Cortex of kidney (tissue), 1 donor: ENCODE results near the gene SLC35F3.
"Not testable (repeated sequence)": the region's sequence is repeated elsewhere in the genome, so short reads cannot be mapped to it uniquely, and the experiment has no call there.

Experiments
- DNase-seq: peaks from one replicate; lab custom pipeline; 2025; lab: John Stamatoyannopoulos, UW

The SLC35F3 gene

DNA sequence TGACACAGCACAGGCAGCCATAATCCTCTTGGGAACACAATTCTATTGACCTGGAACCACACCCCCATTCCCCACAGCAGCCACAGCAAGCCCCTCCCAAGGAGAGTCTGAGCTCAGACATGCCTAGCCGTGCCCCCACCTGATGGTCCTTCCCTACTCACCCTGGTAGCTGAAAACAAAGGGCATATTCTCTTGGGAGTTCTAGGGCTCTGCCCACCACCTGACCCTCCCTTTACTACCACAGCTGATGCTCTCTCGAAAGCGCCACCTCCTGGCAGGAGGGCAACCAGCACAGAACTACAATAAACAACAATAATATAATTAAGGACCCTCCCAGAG, 283.9 kb downstream of the SLC35F3 start:
- no peak for DNase-seq

DNA sequence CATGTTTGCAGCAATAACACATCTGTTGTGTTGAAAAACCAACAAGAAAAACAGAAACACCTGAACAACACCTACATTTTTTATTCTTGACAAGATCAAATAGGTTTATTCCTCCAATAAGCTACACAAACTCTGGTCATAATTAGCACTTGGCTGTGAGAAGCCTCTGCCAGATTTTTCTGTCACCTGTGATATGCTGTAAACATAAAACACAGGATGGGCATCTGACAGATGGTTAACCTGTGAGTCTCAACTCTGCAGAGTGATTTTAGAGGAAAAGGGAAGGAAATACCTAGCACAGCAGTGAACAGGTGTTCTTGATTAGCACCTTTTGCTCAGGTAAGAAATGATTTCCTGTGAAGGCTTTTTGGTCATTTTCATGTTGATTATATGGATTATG, 293.4 kb downstream of the SLC35F3 start:
- no peak for DNase-seq

DNA sequence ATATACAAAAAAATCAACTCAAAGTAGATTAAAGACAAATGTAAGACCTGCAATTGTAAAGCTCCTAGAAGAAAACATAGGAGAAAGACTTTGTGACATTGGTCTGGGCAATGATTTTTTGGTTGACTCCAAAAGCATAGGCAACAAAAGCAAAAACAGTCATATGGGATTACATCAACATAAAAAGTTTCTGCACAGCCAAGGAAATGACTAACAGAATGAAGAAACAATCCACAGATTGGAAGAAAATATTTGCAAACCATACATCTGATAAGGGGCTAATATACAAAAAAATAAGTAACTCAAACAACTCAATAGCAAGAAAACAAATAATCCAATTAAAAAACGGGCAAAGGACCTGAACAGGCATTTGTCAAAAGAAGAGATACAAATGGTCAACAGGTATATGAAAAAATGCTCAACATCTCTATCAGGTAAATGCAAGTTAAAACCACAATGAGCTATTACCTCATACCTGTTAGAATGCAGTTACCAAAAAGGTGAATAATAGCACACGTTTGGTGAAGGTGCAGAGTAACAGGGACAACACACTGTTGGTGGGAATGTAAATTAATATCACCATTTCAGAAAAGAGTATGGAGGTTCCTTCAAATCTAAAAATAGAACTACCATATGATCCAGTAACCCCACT, 295.1 kb downstream of the SLC35F3 start:
- no peak for DNase-seq

DNA sequence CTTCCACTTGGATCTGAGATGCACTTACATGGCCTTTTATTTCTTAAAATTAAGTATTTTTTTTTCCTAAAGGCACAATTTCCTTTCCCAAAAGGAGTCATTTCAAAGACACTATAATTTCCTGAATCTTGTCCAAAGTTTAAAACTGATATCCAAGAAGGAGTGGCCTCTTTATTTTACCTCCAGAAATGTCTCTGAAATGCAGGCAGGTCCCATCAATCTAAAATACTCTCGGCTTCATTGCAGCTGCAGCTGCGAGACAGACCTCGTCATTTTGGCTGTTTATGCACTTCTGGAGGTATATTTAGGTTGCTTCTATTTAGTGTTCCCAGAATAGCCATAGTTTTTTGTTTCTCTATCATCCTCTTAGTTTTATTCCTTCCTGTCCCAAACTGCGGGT, 296.1 kb downstream of the SLC35F3 start:
- no peak for DNase-seq

DNA sequence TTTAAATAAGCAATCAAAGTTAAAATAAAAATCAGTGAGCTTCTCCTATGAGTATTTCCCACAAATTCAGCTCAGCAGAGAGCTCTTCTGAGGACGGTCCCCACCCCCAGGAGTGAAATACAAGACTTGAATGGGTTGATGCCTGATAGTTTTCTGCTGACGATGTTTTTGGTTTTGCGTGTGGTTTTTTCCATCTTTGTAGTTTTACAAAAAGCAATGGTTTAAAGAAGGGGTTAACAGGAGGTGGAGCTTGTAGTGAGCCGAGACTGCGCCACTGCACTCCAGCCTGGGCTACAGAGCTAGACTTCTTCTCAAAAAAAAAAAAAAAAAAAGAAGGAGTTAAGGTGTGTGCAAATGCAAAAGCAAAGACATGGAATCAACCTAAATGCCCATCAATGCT, 297.1 kb downstream of the SLC35F3 start:
- DNase-seq: no peak

DNA sequence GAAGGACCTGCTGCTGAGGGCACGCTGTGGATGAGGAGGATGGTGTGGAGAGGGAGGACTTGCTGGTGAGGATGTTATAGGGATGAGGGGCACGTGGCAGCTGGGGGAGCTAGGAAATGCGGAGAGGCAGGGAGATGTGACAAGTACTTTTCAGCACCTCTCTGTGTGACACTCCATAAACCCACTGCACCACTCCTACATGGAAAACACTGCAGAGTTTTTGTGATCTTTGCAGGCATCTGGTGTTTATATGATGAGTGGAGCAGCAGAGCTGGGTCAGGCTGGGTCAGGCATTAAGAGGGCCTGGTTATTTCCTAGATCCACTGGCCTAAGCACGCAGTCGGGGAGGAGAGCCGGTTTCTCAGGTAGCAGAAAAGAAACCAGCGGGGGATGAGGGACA, 301.5 kb downstream of the SLC35F3 start:
- DNase-seq: no peak

DNA sequence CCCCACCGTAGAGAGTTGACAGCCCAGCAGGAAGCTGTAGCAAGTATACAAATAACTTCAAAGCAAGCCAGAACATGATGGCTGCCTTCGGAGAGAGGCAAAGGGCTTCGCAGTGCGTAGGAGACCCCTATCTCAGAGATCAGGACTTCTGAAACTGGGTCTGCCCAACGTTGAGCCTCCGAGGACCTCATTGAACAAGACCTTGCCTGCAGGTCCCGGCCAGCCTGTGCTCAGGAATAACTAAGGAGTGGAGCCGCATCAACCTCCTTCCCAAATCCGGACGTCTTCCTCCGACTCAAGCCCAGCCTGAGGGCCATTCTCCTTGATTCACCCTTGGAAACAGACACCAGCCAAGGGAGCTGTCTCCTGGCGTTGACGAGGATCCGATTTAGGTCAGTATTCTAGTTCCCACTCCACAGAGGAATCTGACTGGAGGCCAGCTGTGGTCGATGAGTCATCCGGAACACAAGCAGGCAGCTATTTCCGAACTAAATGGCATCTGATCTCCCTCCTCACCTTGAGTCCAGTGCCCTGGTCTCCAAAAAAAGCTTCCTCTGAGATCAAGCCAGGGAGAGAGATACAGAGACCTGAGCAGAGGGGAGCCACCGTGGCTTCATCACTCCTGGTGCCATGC, 302.3 kb downstream of the SLC35F3 start:
- no peak for DNase-seq

DNA sequence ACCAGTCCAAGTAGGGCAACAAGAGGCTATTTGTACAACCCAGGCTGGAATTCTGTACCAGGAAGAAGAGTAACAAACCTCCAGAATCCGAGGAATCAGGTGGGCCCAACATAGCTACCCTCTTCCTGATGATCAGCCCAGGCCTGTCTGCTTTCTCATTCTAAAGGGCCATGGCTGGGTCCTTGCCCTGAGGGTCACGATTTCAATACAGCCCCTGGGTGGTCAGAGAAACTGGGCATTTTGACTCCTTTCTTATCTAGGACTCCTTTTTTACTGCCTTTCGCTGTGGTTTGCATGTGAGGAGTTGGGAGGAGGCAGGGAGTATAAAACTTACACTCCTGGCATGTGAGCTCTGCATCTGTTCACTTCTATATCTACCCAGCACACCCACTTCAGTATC, 303.9 kb downstream of the SLC35F3 start:
- DNase-seq: no peak

DNA sequence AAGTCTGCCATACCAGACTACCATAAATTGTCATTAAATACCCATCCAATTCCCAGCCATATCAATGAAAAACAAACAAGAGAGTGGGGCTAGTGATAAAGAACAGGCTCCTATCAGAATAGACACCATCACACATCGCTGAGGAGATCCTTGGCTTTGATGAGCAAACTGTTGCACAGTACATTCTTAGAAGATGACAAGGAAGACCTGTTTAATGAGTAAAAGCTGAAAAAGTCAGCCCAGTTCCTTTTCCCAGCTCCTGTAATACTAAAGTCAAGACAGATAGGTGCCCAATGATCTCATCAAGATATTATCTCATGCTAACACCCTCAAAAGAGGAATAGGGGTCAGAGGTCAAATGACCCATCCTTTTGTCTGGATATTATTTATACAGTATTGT, 304.3 kb downstream of the SLC35F3 start:
- no peak for DNase-seq

DNA sequence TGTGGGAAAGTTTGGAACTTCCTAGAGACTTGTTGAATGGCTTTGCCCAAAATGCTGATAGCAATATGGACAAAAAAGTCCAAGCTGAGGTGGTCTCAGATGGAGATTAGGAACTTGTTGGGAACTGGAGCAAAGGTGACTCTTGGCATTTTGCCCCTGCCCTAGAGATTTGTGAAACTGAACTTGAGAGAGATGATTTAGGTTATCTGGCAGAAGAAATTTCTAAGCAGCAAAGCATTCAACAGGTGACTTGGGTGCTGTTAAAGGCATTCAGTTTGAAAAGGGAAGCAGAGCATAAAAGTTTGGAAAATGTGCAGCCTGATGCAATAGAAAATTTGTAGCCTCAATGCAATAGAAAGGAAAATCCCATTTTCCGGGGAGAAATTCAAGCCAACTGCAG, 306.0 kb downstream of the SLC35F3 start:
- DNase-seq: not testable (repeated sequence)

DNA sequence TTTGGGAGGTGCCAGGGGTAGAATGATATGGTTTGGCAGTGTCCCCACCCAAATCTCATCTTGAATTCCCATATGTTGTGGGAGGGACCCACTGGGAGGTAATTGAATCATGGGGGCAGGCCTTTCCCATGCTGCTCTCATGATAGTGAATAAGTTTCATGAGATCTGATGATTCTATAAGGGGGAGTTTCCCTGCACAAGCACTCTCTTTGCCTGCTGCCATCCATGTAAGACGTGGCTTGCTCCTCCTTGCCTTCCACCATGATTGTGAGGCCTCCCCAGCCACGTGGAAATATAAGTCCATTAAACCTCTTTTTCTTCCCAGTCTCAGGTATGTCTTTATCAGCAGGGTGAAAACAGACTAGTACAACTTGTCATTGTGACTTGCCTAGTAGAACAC, 307.4 kb downstream of the SLC35F3 start:
- not testable (repeated sequence) for DNase-seq

DNA sequence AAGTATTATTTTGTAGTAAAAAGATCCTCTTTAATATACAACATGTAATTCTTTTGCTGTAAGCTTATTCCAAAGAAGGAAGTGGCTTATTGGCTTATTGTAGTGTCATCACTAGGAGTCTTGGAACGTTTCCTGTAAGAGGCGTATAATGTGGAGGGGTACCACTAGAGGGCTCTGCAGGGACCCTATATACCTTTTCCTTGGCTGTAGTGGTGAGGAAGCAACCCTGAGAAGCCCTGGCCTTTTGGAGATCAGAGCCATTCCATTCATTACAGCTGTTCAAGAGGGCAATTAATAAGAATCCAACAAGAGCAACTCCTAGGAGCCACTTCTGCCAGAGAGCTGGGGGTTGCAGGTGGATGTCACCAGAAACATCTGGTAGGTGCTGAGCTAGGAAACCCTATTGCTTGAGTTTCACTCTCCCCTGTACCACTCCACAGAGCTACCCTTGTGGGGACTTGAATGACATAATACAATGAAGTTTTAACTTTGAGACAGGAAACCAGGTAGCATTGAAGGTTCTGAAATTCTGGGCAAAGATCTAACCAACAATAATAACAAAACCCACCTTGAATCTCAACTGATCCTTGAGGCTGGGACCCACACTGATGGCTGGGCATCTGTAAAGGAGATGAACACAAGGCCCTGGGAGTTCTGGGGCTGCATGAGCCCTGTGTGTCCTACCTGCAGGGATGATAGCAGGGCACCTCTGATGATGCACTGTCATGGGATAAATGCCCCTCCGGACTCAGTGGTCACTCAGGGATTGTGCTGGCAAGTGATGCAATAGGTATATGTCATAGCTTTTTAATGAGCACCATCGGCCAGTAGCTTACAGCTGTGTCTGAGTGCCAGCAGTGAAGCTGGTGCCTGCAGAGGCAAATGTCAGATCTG, 308.5 kb downstream of the SLC35F3 start:
- no peak for DNase-seq

DNA sequence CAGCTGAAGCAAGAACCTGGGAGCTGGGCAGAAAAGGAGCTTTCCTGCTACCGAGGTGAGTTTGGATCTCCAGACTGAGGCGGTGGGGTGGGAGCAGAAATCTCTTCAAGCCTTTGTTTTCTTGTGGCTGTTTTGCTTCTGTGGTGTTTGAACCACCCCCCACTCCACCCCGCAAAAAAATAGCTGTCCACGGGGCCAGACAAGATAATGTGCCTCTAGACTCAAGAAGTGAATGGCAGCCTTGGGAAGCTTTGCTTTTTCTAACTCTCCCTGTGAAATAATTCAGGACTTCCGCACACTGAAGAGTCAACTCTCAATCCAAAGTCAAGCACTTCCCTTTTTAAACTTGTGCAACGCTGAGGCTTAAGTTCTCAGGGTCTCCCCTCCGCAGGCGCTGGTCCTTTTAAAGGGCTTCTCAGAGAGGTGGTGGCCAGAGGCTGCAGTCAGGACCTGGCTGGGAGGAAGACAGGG, 309.2 kb downstream of the SLC35F3 start:
- DNase-seq: no peak

DNA sequence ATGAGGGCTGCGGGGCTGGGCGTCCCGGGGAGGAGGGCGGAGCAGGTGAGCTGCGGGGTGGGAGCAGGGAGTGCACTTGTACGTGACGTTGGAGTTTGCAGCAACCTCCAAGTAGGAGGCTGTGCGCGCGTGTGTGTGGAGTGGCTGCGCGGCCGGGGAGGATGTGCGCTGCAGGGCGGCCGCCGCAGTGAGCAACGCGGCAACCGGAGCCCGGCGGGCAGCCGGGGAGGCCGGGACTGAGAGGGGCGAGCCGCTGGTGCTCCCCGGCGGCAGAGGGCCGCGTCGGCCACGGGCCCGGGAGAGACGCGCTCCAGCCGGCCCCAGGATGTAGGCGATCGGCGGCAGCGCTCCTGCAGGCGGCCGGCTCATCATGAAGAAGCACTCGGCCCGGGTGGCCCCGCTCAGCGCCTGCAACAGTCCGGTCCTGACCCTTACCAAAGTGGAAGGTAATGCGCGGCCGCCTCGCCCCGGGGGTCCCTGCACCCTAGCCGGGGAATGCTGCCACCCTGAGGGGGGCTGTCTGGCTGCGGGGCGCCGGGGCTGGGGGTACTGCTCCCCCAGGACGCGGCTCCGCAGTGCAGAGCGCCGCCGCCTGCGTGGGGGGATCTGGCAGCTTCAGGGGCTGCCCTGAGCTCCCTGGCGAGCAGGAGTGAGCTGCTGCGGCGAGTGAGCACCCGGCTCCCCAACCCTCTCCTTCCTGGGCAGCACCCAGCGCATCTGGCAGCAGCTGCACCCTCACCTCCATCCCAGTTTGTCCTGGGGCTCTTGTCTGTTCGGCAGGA, 309.8 kb downstream of the SLC35F3 start:
- DNase-seq: no peak

DNA sequence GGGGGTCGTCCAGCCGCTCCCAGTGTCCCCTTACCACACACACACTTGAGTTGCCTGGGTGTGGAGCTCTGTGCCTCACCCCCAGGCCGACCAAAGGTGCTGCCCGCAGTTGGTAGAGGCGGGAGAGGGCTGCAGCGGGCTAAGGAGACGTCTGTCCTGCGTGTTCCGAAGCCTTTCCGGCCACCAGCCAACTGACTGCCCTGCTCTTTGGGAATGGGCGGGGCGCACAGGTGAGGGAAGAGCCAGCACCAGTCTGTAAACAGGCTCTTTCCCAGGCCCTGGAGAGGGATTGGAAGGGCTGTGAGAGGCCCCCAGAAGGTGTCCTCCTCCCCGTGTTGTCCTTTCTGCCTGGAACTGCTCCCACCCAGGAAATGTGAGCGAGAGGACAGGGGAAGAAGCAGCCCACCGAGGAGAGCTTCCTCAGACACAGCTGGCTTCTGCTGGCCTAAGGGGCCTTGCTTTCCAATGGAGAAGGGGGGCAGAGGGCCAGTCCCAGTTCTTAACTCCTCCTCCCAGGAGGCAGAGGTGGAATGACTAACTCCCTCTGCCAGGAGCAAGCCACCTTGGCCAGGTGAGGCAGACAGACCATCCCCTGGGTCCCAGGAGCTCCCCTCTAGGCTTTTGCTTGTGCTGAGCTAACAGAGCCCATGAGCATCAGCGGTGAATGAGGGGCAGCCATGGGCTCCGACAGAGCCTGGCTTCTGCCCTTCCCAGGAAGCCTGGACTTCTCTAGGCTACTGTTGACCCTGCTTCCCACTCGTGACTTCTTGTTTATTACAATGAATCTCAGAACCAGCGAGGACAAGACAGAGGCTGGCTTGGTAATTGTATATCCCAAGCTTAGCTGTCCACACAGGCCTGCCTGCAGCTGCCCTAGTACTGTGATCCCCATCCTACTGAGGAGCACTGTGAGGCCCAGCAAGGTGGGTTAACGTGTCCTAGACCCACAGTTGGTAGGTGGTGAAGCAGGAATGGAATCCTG, 310.7 kb downstream of the SLC35F3 start:
- no peak for DNase-seq

DNA sequence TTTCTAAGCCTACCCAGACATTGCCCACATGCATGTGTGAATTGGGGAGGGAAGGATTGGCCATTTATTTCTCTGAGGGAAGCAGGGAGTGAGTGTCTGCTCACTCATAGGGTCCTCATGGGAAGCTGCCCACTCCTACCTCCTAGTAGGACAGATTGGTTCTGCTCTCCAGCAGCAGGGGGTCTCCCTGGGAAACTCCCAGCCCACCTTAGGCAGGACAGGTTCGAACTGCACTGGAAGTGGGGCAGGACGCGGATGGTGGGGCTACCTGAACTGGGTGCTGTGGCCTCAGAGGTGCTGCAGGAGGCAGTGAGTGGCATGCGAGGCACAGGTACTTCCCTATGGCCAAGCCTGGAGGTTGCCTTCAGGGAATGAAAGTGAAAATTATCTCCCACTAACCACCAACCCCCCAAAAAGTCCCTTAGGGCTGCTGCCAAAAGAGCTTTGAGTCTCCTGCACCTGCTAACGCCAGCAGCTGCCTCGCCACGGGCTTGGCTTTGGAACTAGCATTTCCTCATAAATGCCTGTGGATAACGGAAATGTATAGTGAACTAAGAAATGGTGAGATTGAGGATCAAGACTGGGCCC, 311.7 kb downstream of the SLC35F3 start:
- no peak for DNase-seq

DNA sequence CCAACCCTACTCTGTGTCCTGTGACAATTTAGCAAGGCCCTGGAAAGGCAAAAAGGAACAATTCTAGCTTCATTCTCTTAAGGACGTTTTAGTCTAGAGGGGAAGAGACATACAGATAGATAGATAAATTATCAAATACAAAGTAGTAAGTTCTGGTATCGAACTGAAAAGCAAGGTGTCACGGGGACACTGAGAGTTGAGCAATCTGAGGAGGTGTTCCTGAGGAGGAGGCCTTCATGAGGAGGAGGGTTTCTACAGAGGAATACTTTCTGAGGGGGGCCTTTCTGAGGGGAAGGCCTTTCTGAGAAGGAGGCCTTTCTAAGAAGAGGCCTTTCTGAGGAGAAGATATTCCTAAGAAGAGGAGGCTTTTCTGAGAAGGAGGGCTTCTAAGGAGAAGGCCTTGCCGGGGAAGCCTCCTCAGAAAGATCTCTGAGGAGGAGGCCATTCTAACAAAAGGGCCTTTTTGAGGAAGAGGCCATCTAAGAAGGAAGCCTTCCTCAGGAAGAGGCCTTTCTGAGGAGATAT, 312.9 kb downstream of the SLC35F3 start:
- no peak for DNase-seq

DNA sequence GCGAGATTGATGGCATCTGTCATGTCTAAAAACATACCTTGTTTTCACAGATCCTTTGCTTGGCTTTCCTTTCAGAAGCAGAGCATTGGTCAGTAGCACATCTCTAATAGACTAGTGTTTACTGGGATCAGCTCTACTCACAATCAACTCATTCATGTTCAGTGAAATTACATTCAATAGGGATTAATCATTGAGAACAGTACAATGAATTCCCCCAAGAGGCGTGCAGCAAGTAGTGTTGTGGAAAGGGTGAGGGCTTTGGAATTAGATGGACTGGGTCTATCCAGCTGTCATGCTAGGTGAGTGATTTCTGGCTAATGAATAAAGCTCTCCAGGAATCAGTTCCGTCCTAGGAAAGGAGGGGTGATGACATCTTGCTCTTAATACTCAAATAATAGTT, 313.6 kb downstream of the SLC35F3 start:
- no peak for DNase-seq

DNA sequence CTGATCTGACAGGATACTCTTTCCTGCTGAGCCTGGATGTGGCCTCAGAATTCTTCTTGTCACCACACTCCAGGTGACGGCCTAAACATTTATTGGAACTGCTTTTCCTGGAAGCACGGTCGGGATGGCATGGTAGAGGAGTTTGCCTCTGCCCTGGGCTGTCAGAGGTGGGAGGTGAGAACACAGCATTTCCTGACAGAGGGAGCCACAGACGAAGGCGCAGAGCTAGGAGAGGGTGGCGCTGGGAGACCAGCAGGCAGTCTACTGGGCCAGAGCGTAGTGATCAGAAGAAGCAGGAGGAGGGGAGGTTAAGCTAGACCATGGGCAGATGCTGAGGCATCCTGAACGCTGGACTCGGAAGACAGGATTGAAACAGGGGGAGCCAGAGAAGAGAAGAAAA, 315.2 kb downstream of the SLC35F3 start:
- no peak for DNase-seq

DNA sequence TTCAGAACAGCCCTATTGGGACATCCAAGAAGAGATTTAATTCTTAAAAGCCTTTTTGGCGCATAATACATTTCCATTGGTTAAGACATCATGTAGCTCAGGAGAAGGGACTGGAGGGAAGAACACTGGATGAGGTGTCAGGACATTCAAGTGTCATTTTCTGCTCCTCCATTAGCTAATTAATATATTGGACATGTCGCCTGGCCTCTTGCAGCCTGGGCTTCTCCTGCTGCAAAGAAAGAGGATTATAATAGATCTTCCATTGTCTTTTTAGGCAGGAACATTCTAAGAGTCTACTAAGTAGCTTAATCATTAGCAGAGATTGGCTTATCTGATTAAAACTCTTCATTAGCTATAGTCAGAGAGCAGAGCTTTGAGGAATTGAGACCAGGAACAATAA, 317.1 kb downstream of the SLC35F3 start:
- no peak for DNase-seq
